IPS-15b (cell line): Measurements from ENCODE around the gene PRPF6.

ENCODE experiments used
- H3K27me3 ChIP-seq: one replicate; pipeline ENCODE4 v1.6.1; 2013; ENCODE audit warnings: low read length; ENCODE audit not compliant: control insufficient read depth, insufficient read depth
- H3K36me3 ChIP-seq: one replicate; pipeline ENCODE4 v1.6.1; 2013; ENCODE audit warnings: low read length; ENCODE audit not compliant: control insufficient read depth, insufficient read depth
- H3K4me1 ChIP-seq: one replicate; pipeline ENCODE4 v1.6.1; 2013; ENCODE audit warnings: mild to moderate bottlenecking, low read length; ENCODE audit not compliant: control insufficient read depth, insufficient read depth
- H3K4me3 ChIP-seq: one replicate; pipeline ENCODE4 v1.5.1; 2013; ENCODE audit warnings: low read depth, low read length
- H3K9ac ChIP-seq: one replicate; pipeline ENCODE4 v1.6.1; 2013; ENCODE audit warnings: low read depth, mild to moderate bottlenecking, low read length
- H3K9me3 ChIP-seq: one replicate; pipeline ENCODE4 v1.6.1; 2013; ENCODE audit warnings: mild to moderate bottlenecking, low read length; ENCODE audit not compliant: control insufficient read depth, insufficient read depth

The PRPF6 gene

DNA sequence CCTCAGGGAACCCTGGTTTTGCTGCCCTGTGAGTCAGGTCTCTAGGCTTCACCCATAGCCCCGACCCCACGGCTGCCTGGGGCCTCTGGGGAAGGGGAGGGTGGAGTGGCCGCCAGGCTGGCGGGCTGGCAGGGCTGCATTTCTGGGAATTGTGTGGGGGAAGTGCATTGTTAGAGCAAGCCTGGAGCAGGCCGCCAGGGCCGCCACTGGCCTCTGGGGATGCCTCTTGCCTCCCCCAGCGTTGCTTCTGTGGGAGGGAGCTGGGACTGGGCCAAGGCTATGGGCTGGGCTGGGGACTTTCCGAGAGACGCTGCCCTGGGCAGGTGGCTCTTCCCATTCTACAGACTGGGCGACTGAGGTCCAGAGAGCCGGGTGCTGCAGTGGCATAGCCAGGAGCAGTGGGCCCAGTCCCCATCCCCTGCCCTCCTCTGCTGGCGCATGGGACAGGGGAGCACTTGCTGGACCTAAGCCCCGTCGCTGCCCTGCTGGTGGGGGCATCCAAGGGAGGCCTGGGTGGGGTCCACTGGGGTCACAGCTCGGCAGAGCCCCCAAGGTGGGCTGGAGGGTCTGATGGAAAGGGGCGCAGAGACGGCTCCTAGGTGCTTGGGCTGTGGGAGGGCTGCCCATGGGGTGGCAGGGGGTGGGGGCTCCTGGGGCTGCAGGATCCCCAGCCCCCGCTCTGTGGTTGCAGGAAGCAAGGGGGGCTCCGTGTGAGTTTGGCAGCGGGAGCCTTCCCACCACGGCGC is 75.1 kb downstream of the PRPF6 start:
- Histone ChIP-seq H3K4me1 (peaks cover 6% of the 10 kb centered on the region), H3K27me3 (peaks cover 6% of the 10 kb centered on the region), H3K4me3 (no peak overlapping the region), H3K36me3 (no peaks in the 10 kb centered on the region), H3K9ac (no peak overlapping the region), H3K9me3 (no peaks in the 10 kb centered on the region)

DNA sequence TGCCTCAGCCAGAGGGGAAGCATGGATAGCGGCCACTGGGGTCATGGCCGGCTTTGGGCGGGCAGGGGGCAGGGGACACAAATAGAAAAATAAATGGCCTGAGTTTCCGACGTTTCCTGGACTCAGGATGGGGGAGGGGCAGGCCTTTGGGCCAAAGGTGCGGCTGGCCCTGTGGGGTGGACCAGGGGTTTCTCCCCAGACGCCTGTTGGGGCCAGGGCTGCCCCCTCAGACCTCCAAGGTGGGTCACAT is 75.6 kb downstream of the PRPF6 start:
- Histone ChIP-seq H3K4me3 (no peak overlapping the region), H3K9me3 (no peaks in the 10 kb centered on the region), H3K9ac (no peak overlapping the region), H3K4me1 (peaks cover 6% of the 10 kb centered on the region), H3K36me3 (no peaks in the 10 kb centered on the region), H3K27me3 (peaks cover 6% of the 10 kb centered on the region)

DNA sequence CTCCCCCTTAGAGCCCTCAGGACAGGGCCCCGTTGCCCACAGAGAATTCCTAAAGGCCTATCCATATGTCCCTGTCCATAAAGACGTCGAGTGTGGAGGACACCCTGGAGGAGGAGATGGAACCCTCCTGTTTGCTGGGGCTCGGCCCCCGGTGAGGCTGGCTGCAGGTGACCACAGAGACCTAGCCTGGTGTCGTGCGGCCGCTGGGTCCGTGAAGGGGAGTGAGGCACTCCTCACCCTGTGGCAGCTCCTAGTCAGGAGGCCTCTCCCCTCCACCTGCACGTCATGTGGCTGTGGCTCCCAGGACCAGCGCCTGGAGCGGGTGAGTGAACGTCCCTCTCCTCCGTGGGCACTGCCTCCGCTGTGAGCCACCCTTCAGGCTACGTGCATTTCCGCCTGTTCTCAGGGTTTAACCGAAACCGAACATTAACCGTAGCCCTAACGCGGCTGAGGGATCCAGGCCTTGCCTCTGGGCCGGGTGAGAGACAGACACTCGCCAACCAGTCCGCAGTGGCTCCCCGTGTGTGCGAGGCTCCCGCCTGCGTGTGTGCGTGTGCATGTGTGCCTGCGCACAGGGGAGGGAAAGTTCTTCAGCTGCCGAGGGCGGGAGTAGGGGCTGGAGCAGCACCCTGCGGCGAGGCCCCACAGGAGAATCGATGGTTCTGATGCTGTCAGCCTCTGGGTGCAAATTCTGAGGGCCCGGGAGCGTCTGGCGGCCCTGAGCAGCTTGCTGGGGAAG is 76.1 kb downstream of the PRPF6 start:
- H3K9me3 ChIP-seq, result no peaks in the 10 kb centered on the region
- H3K9ac ChIP-seq, result no peak overlapping the region
- H3K4me3 ChIP-seq, result peak overlapping the region; percentile 32
- H3K4me1 ChIP-seq, result peaks cover 6% of the 10 kb centered on the region
- no peaks in the 10 kb centered on the region for H3K36me3 ChIP-seq
- peaks cover 6% of the 10 kb centered on the region for H3K27me3 ChIP-seq

DNA sequence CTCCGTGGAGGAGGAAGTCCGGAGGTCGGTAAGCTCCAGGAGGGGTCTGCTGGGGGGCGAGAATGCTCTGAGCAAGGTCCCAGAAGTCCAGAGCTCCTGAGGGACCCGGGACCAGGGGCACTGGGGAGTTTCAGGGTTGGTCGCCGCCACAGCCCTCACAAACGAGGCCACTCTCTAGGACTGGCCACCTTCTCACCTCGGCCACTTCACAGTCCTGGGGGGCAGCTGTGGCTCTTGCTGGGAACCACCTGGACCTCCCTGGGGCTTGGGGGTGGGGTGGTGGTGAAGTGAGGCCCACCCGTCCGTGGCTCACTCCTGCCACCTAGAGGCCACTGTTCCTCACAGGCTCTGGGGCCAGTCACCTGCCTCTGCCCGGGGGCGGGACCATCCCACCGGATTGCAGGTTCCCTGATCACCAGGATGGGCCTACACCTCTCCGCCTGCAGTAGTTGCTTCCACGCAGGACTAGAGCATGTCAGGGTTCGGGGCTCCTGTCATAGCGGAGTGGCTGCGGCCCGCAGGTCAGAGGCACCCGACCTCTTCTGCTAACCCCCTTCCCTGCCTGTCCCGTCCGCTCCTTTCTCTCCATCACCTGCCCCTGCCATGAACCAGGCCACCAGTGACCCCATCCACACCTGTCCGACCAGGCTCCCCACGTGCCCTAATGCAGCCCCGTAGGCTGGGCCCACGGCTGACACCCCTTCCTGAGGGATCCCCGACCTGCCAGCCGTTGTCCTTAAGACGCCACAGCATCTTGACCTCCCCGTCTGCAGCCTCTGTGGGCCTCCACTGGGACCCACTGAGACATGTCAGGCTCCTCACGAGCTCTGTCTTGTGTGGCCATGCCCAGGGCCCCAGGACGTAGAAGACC is 76.9 kb downstream of the PRPF6 start:
- Histone ChIP-seq H3K9ac (no peak overlapping the region), H3K4me3 (peak overlapping the region; percentile 32), H3K4me1 (peaks cover 6% of the 10 kb centered on the region), H3K9me3 (no peaks in the 10 kb centered on the region), H3K27me3 (peaks cover 2% of the 10 kb centered on the region), H3K36me3 (no peaks in the 10 kb centered on the region)

DNA sequence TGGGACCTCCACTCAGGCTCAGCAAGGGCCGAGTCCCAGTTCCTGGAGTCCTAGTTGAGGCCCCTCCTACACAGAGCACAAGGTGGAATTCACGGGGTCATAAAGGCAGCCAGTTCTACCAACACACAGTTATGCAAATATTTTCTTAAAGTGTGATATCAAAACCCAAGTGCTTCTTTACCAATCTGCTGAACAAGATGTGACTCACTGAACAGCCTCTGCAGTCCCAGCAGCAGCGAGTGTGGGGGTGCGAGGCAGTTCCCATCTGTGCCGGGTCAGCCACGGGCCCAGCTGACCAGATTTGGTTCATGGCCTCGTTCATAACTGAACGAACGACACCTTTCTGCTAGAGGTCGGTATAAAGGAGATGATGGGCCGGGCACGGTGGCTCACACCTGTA is 77.6 kb downstream of the PRPF6 start:
- no peak overlapping the region for H3K4me3 ChIP-seq
- peaks cover 2% of the 10 kb centered on the region for H3K27me3 ChIP-seq
- H3K9me3 ChIP-seq, result no peaks in the 10 kb centered on the region
- no peaks in the 10 kb centered on the region for H3K36me3 ChIP-seq
- peaks cover 6% of the 10 kb centered on the region for H3K4me1 ChIP-seq
- H3K9ac ChIP-seq, result no peak overlapping the region

DNA sequence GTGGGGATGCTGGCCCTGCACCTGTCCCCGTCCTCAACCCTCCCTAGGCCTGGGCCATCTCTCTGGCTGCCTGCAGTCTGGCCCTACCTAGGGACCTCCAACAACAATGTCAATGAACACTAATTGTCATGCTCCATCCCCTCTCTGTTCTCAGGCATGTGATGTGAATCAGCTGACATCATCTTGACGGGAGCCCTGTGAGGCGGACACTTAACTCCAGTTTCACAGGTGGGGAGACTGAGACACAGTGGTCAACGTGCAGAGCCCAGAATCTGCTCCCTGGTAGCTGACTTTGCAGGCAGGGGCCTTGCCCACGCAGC is 81.3 kb downstream of the PRPF6 start:
- Histone ChIP-seq H3K9me3 (no peaks in the 10 kb centered on the region), H3K36me3 (no peaks in the 10 kb centered on the region), H3K4me3 (peak overlapping the region; percentile 75), H3K9ac (peak overlapping the region; percentile 76), H3K27me3 (no peaks in the 10 kb centered on the region), H3K4me1 (peaks cover 2% of the 10 kb centered on the region)

DNA sequence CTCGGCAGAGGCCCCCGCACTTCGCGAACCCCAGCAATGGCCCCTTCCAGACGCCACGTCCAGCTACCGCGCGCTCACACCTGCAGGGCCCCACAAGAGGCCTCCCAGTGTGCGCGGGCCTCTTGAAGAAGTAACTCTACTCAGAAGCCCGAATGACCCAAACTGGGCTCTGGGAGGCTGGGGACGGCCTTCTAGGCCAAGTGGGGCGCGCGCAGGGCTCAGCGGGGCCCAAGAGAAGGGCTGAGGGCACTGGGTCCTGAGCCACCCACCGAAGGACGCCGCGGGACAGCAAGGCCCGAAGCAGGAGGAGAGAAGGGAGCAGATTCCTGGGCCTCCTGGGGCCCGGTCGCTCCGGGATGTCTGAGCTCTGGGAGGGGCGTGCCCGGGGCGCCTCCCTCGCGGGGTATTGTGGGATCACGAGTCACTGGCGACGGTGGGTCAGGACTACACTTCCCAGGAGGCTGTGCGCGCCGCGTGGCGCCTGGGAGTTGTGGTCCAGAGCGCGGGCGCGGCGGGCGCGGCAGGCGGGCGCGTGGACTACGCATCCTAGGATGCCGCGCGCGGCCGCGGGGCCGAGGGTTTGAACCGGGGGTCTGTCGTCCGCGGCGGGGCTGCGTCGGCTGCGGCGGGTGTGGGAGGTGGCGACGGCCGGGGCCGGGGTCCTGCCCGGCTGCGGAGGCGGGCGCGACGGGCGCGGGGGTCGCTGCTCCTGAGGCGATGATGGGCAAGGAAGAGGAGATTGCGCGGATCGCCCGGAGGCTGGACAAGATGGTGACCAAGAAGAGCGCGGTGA is 81.9 kb downstream of the PRPF6 start, which contains the start of gene TCEA2:
Gene TCEA2, plus strand, starts transcription at position 603 of the 793 bp plus-strand sequence. Its CDS starts 115 bp downstream, at position 718.
- Histone ChIP-seq H3K9ac (peak within 1 kb of the TSS; percentile 76), H3K4me1 (no peaks in the 10 kb centered on the region), H3K27me3 (no peaks in the 10 kb centered on the region), H3K4me3 (peak within 1 kb of the TSS; percentile 75), H3K36me3 (no peaks in the 10 kb centered on the region), H3K9me3 (no peaks in the 10 kb centered on the region)

DNA sequence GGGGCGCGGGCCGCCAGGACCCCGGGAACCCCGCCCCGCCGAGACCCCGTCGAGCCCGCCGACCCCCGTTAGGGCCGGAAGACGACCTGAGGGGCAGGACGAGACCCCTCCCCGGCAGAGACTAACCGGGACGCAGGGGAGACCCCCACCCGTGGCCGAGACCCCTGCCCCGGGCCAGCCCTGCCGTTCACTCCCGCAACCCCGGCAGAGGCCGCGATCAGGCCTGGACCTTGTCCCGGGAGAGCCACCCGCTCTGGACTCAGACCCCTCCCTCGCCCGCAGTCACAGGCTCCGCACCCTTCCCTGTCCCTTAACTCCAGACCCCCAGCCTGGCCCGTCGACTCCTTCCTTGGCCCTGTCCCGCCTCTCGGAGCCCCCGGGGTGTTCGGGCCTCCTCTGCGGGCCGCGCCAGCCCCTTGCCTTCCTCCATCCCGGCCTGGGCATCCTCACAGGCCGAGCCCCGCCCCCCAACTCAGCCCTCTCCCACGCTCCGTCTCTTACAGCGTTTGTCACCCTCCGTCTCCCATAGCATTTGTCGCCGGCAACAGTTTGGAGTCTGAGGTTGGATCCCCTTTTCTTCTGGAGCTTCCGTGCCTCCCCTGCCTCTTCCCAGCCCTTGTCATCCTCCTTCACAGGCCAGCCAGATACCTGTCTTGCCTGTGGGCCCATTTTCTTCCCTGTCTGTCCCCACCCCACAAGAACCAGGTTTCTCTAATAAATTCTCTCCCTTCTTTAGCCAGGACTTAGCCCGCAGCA is 82.6 kb downstream of the PRPF6 start:
- Histone ChIP-seq H3K4me3 (peak overlapping the region; percentile 75), H3K9ac (no peak overlapping the region), H3K27me3 (no peaks in the 10 kb centered on the region), H3K9me3 (no peaks in the 10 kb centered on the region), H3K36me3 (peaks cover 3% of the 10 kb centered on the region), H3K4me1 (peaks cover 2% of the 10 kb centered on the region)

DNA sequence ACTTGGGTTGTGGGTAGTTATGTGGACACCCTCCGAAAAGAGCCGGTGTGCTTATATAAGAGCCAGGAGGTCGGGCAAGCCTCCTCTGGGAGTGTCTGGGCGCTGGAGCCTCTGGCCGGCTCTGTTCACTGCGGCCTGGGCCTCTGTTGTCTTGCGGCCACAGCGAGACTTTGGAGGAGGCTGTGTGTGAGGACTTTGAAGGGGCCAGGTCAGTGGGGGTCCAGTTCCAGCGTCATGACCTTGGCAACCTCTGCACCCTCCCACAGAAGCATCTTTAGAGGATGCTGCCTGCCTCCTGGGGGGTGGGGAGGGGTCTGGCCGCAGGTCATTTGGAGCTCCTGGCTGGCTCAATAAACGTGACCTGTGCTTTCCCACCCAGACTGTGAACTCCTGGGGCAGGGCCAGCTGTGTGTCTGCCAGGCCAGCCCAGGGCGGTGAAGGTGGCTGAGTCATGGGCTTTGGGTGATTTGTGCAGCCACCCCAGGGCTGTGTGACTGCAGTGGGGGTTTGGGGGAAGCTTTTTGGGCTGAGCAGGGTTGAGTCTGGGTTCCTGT is 83.3 kb downstream of the PRPF6 start:
- Histone ChIP-seq H3K36me3 (peaks cover 3% of the 10 kb centered on the region), H3K9me3 (no peaks in the 10 kb centered on the region), H3K4me1 (peaks cover 2% of the 10 kb centered on the region), H3K9ac (no peak overlapping the region), H3K27me3 (no peaks in the 10 kb centered on the region), H3K4me3 (peak overlapping the region; percentile 75)

DNA sequence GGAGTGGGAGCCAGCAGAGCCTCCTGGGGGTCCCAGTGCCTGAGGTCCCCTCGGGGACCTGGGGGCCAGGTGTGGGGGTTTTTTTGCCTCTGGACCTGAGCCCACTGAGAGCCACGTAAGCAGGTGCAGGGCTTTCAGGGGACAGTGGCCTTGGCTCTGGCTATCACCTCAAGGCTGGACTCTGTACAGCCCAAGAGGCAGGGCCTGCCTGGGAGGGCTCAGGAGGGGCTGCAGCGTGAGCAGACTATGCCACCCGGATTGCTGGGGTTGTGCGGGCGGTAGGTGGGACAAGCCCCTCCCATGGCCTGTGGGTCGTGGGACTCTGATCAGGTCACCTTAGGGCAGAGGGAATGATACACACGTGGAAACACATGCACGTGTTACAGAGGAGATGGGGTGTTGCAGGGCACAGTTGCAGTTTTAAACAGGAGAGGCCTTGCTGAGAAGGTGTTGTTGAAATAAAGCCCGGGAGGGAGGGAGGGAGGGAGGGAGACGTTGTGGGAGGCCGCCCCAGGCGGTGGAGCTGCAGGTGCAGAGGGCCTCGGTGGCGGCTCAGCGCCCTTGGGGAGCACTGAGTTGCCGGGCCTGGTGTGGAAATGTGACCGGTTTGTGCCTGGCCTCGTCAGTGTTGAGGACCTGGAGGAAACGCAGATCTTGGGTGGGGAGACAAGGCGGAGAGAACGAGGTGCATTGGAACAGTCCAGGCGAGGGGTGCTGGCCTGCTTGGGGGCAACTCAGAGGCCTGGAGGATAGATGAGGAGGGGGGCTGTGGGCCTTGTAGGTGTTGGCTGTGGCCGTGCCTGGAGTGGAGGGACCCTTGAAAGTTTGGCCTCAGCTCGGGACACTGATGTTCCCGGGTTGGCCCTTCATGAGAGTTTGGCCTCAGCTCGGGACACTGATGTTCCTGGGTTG is 84.4 kb downstream of the PRPF6 start:
- no peak overlapping the region for H3K9ac ChIP-seq
- peaks cover 6% of the 10 kb centered on the region for H3K36me3 ChIP-seq
- H3K9me3 ChIP-seq, result no peaks in the 10 kb centered on the region
- H3K27me3 ChIP-seq, result no peaks in the 10 kb centered on the region
- no peak overlapping the region for H3K4me3 ChIP-seq
- peaks cover 2% of the 10 kb centered on the region for H3K4me1 ChIP-seq
